HG03378 (cell line): ENCODE data around the gene LTBP2.

Experiments used
- ATAC-seq: cut with Tn5 transposase; IDR thresholded peaks from one replicate; pipeline ENCODE4 v1.9.1; 2021; ENCODE audit warnings: mild to moderate bottlenecking, moderate library complexity; ENCODE audit not compliant: unreplicated experiment

LTBP2 gene

DNA sequence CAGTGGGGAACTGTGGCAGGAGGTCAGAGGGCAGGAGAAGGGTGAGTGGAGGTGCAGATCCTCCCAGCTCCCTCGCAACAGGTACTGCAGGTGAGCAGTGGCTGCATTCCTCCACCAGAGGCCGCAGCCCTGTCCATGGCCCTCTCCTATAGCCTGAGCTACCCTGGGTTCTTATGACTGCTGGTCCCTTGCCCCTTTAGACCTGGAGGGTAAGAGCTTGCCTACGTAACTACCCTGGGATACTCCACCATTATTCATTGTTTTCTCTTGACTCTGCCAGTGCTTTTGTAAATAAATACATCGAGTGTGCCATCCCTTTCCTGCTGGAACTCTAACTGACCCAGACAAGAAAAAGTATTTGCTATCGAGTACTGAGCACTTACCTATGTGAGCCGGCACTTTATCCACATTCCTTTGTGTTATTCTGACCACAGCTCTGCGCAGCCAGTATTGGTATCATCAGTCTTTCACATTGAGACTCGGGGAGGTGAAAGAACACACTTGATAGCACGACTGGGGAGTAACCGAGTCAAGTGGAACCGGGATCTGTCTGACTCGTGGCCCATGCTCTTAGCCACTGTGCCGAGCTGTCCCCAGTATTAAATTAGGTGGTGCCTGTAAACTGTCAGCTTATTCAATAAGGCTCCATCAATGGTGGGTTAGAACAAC lies 38.5 kb downstream of the LTBP2 start:
- ATAC-seq, result no peak

DNA sequence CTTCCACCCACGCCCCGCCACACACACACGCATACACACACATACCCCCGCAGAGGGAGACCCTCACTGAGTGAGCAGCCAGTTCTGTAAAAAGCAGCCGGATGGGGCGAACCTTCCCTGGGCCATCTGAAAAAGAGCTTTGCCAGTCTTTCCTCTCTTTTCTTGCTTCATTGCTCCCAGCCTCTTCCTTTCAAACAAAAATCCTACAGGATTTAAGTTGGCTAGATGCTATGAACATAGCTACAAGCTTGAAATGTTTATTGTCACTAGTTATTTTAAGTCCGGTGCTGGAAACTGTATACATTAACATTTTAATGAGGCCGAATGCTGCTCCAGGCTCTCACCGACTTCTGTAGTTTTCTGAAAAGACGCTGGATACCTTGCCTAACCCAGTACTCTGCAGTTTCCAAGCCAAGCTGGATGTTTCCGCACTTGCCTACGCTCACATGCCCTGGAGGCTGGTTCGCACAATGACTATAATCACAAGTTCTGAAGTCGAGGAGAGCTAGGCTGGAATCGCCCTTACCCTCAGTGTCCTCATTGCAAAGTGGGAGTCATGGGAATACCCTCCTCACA lies 39.2 kb downstream of the LTBP2 start:
- ATAC-seq, result no peak

DNA sequence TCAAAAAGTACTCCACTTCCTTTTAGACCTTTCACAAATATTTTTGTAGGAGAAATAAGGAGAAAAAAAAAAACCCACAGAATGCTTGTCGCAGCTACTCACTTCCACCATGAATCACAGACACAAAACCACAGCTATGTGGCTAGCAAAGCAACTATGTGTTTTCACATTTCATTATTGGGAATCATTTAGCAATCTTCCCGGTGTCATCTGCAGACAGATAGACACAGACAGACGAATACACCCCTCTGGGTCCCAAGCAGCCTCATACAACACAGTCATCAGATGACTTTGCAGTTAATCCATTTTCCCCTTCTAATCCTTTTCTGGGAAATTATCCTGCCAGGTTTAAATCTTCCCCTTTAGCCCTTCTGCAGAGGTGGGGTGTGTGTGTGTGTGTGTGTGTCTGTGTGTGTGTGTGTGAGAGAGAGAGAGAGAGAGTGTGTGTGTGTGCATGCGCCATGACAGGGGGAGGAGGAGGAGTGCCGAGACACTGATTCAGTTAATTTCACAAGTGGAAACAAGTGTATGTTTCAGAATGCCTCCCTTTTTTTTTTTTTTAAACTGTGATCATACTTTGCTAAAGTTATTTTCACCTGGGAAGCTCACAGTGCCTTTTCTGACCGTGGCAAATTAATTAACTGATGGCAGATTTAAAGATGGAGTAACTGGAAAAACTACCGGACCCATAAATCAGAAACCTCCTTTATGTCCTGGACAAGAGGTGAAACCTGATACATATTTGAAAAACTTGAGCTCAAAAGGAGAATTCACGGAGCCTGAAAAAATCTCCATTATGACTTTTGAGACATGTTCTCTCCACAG lies 39.9 kb downstream of the LTBP2 start:
- no peak for ATAC-seq

DNA sequence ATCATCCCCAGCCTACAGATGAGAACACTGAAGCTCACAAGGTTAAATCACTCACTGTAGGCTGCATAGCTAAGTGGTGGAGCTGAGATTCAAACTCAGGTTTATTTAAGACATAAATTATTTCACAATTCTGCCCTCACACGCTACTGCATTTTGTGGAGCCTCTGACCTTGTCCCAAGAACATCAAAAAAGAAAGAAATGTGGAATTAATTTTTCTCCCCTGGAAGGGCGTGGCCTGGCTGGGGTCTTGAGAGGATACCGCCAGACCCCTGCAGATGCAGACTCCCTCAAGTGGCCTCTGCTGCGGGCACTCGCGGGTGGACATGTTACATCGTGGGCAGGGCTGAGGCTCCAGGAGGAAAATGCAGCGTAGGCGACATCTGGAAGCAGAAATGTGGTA lies 40.6 kb downstream of the LTBP2 start:
- ATAC-seq, result no peak

DNA sequence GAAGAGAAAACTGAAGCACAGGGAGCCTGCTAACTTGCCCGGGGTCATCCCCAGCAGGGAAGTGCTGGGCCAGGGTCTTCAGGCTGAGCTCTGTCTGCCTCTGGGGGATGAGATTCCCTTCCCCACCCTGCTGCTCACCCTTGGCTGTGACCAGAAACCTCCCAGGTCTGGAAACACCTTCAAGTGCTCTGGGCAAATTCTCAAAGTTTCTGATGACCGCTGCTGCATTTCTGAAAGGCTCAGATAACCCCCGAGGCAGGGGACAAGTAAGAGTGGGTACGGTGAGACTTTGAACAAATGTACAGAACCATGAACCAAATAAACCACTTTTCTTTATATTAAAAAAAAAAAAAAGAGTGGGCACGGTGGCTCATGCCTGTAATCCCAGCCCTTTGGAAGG lies 41.3 kb downstream of the LTBP2 start:
- ATAC-seq, result no peak

DNA sequence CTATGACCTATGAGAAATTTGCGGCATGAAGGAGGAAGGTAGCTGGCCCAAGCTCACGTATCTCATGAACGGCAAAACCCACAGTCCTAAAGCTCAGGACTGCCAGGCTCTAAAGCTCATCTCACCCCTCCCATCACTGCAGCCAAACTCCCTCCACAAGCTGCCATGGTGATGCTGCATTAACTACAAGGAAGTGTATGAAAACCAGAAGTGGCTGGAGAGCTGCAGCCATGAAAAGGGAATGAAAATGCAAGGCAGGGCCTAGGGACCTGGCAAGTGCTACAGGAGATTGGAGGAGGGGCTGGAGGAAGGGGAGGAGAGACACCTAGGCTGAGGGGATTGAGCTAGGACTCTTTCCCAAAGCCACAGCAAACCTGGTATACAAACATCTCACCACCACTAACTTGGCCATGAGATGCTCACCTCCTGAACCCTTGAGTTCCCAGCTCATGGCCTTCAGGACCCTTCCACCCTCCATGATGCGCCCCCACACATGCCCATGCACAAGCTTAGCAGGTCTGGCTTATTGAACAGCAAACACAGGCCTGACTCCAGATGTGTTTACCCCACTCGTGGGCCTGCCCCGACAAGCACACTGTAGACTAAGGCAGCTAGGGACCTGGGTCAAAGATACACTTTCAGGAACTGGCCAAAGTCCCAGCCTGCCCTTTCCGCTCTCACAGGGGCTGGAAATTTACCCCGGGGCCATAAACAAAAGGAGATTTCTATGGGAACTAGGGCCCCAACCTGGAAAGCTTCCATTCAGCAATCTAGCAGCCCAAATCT lies 42.0 kb downstream of the LTBP2 start:
- no peak for ATAC-seq

DNA sequence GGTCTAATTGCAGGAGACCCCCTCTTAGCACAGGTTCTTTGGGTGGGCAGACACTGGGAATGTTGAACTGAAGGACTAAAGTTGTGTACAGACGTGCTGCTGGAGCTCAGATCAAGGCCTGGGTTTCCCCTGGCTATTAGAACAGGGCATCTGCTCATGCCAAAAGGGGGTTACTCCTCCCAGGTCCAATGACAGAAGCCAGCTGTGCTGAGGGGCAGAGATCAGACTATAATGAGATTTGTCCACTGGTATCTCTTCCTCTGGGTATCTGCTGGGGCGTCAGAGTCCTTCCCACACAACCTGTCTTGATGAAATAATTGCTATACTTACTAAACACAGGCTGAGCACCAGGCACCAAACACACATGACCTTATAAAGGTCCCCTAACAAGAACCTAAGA lies 42.6 kb downstream of the LTBP2 start:
- ATAC-seq, result no peak

DNA sequence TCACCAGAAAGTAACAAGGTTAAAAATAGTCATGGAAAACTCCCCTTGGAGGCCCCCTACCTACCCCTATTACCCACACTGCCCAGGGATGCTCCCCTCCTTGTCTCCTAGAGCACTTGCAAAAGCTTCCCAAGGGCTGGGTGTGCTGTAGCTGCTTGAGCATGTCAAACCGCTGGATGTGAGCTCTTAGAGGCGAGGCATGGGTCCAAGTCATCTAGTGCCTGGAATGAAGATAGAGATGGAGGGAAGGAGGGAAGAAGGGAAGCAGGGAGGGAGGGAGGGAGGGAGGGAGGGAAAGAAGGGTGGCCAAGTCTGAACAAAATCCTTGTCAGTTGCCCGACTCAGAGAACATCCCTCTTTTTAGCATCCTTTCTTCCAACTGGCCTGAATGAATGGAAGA lies 43.1 kb downstream of the LTBP2 start:
- ATAC-seq, result no peak

DNA sequence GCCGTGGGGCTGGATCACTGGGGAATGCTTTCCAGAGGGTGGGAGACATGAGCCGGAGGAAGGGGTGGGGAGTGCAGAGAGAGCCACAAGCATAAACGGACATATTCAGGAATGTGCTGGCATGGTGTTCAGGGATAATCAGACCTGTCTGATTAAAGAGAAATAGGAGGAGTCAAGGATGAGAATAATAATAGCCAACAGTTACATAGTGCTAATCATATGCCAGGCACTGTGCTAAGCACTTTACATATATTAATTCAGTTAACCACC lies 43.7 kb downstream of the LTBP2 start:
- no peak for ATAC-seq

DNA sequence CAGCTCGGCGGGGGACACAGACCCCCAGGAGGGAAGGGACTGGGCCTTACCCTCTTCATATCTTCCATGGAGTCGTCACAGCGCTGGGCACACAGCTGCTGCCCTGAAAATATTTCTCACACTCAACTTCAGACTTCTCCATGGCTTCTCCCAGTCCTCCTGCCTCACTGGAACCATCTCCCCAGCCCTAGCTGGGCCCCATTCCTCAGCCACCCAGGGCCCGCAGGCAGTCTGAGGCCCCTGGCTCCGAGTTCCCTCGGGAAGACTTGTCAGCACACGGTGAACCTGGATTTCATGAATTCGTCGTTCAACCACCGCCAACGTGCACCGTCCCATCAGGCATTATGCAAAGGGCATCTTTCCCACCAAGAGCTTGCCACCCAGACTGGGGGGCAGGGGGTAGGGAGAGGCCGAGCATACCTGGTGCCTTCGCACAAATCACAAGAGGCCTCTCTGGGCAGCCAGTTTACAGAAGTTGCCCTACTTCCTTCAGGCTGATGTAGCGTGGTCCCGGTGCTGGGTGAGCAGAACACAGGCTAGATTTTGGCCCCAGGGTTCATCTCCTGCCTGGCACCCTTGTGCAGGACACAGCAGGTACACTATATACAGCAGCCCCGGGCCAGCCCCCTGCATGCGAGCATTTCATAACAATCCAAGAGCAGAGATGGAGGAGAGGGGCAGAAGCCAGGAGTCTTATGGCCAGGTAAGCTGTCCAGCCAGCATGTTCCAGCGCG lies 44.2 kb downstream of the LTBP2 start:
- ATAC-seq, result no peak

DNA sequence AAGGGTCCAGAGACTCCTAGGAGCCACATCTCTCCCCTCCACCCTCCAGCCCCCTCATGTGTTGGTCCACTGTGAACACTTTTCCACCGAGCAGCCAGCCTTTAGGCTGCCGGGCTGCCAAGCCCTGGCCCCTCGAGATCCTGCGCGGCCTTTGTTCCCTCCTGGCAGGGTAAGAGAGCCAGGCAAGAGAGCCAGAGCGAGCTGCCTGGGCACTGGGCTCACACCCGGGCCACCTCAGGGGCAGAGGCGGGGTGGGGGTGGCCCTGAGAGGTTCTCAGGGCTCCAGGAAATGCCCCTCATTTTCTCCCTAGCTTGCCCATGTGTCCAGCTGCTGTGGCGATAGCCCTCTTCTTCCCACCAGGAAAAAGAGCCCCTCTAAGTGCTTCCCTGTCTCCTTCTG lies 44.8 kb downstream of the LTBP2 start:
- no peak for ATAC-seq

DNA sequence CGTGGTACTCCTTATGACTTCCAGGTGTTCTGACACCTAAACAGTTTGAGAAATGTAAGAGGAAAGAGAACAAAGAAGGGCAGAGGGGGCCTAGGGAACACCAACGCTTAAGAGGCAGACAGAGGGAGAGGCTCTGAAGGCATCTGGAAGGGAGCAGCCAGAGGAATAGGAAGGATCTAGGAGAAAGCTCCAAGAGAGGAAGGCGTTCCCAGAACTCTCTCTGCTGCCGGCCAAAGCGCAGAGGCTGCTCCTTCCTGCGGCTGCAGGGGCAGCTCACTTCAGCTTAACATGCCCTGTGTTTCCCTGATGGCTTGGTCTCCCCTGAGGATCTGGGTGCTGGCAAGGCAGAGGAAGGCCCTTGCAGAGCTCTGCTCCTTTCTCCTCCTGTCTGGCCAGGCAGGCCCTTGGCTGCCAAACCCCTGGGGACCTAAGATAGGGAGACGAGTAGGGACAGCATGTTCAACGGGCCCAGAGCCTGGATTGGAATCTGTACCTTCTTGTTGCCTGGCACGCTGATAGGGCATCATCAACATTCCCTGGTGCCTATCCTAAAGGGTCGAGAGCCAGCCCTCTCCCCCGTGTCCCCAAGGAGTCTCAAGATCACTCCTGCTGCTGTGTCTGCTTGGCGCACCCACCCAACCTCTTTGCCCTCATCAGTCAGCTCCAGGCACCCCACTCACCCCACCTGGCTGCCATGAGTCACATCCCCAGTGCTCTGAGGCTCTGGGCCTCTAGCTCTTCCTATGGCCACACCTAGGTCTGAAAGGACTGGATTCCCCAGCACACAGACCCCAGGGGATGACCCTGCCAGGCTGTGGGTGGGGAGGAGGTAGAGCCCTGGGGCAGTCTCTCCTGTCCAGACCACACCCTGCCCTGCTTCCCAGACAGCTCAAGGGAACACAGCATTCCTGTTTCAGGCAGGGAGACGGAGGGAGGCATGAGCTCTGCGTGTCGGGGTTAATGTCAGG lies 45.6 kb downstream of the LTBP2 start:
- ATAC-seq, result no peak

DNA sequence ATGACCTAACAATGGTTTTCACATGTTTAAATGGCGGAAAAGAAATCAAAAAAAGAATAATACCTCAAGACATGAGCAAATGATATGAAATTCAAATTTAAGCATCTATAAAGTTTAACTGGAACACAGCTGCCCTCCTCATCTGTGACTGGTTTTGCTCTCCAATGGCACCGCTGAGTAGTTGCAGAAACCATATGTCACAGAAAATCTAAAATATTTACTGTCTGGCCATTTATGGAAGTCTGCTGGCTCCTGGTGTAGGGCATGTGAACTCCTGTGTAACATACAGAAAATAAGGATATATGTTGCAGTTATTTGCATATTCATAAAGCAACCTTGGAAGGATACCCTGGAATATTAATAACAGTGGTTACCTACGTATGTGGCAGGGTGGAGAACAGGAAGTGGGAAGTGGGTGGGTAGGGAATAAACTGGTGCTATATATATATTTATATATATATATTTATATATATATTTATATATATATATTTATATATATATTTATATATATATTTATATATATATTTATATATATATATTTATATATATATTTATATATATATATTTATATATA lies 48.4 kb downstream of the LTBP2 start:
- no peak for ATAC-seq

DNA sequence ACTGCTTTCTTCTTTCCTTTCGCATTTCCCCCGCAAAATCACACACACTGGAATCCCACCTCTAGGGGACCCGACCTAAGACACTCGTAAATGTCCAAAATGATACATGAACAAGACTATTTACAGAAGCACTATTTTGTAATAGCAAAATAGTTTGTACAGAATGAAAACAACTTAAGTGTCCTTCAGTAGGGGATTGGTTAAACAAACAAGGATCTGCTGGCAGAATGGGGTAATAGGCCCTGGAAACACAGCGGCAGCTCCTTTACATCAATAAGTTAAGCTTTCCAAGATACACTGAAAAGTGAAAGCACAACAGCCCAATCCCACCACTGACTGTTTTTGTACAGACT lies 48.8 kb downstream of the LTBP2 start:
- no peak for ATAC-seq

DNA sequence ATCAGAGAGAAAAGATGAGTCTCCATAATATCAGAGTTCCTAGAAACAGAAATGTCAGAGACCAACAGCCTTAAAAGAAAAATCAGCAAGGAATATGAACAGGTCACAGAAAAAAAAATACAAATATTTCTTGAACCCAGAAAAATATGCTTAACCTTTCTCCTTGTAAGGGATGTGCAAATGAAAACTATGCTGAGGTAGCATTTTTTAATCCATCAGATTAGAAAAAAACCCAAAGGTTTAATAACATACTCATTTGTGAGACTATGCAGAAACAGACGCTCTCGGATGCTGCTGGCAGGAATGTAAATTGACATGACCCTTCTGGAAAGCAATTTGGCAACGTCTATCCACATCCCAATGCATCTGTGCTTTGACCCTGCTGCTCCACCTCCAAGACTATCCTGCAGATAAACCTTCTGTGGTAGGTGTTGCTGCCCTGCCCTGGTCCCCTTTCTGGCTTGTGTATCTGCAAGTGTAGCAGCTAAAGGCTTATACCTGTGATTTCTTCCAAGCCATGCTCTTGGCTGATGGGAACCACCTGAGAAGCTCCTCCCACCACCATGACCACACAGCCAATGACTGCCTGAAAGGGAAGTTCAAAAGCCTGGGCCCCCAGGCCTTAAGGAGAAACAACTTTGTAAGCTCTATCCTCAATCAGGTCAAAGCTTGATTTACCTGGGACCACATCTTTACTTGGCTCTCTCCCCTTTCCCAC lies 49.4 kb downstream of the LTBP2 start:
- ATAC-seq, result no peak

DNA sequence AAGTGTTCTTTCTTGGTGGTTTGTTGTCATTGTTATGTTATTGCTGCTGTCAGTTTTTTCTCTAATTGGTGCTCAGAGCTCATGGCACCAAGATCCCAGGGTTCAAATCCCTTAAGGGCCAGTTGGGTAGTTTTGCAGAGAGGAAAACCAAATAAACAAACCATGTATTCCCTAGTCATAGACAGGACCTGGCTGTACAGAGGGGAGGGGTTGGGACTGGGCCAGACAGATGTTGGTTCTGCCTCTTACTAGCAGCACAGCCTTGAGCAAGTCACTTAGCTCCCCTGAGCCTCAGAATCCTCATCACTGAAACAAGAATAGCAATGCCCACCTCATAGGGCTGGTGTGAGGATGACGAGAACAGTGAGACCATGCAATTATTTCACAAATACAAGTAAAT lies 53.4 kb downstream of the LTBP2 start:
- ATAC-seq, result no peak

DNA sequence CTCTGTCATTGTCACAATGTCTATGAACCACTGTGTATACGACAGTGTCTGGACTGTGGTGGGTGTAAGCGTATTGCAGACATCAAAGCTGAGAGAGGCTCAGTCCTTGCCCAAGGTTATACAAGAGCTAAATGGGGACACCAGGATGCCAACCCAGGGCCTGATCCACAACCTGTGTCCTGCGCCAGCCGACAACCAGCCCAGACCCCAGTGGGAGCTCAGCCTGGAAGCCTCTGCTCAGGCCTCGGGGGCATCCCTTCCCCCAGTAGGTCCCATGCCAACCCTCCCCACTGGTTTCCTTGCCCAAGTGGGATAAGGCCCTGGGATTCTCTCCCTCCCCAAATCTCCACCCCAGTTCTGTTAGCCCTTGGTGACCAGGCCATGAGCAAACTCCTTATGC lies 54.3 kb downstream of the LTBP2 start:
- ATAC-seq, result no peak

DNA sequence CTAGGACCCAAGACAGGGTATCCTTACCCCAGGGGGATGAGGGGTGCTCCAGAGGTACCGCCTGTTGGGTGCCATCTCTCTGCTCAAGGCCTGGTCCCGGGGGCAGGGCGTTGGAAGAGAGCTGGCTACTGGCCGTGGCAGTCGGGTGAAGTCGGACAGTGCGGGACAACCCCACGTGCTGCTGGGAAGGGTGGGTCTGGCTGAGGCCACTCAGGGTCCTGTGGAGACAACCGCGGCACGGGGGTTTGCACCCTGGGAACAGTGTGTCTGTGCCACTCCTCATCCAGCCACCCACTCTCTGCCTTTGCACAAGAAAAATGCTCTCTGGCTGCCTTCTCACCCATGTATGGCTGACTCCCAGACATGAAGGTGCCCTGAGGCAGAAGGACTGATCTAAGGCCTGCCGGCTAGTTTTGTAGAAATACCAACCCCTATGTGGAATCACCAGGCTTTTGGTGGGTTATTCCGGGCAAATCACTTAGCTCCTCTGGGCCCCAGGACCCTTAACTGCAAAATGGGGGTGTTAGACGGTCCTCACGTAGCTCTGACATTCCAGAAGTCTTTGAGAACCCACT lies 56.5 kb downstream of the LTBP2 start:
- ATAC-seq, result no peak
